GM18861 (cell line): ENCODE data around the gene LGALS3BP.

ENCODE experiments used
- ATAC-seq: cut with Tn5 transposase; IDR thresholded peaks from one replicate; pipeline ENCODE4 v1.9.1; 2021; ENCODE audit not compliant: unreplicated experiment

Gene LGALS3BP

GRCh38 chr17:78922816-78923498 is 56.8 kb downstream of the LGALS3BP start:
- ATAC-seq = no peak

DNA sequence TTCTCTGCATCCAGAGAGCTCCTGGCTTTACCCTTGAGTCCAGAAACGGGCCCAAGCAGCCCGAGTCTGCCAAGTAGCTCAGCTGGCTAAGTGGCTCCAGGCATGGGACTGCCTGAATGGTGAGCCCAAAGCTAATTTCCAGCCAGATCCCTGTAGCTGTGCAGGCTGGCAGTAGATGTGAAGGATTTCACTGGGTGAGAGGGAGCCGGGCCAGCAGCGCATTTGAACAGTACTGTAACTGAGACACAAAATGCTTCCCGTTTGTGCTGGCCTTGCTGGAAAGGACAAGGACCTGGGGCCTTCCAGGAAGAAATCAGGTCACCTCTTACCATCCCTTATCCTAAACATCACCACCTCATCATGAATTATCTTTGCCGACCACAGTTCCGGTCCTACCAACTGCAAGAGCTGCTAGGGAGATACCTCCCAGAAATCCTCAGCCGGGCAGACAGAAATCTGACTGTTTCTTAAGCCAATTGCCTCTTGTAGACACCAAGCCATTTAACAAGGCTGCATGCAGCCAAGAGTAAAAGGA is 58.2 kb downstream of the LGALS3BP start:
- no peak for ATAC-seq
